GM23338 (cell line): ENCODE results near the gene E2F3. TPM values are rescaled to one million over a fixed set of nuclear protein-coding genes. Genes with fewer than 3 reads are reported as not detected.

ENCODE experiments used
- ATAC-seq: fragments of 200-7000 bp; cut with Tn5 transposase; 3 replicates; pipeline ENCODE4 v1.9.1; 2020
- DNase-seq: peaks from one replicate; pipeline ENCODE4 v3.0.0-alpha.2; 2015; ENCODE audit warnings: low spot score
- H2AFZ ChIP-seq: fragments of 200-600 bp; sonication (generic); 2 replicates; pipeline ENCODE4 v1.8.0; 2016; ENCODE audit warnings: antibody characterized with exemption, mild to moderate bottlenecking, moderate library complexity
- H3F3A ChIP-seq: fragments of 200-600 bp; sonication (generic); replicated peaks from 2 replicates; pipeline ENCODE4 v1.8.0; 2017; ENCODE audit warnings: antibody characterized with exemption, mixed run types, low read depth
- H3K27ac ChIP-seq: fragments of 200-600 bp; sonication (generic); 2 replicates; pipeline ENCODE4 v1.6.1; 2016; ENCODE audit warnings: low read depth
- H3K27me3 ChIP-seq: fragments of 200-600 bp; sonication (generic); 2 replicates; pipeline ENCODE4 v1.8.0; 2016; ENCODE audit warnings: mild to moderate bottlenecking, mixed run types, moderate library complexity; ENCODE audit not compliant: insufficient read depth
- H3K36me3 ChIP-seq: fragments of 200-600 bp; sonication (generic); 2 replicates; pipeline ENCODE4 v1.8.0; 2016; ENCODE audit warnings: mild to moderate bottlenecking; ENCODE audit not compliant: insufficient read depth
- H3K4me1 ChIP-seq: fragments of 200-600 bp; sonication (generic); 2 replicates; pipeline ENCODE4 v1.8.0; 2016; ENCODE audit warnings: mild to moderate bottlenecking, moderate library complexity; ENCODE audit not compliant: insufficient read depth
- H3K4me2 ChIP-seq: fragments of 200-600 bp; sonication (generic); 2 replicates; pipeline ENCODE4 v1.7.1; 2017; ENCODE audit warnings: mixed run types
- H3K4me3 ChIP-seq: fragments of 200-600 bp; sonication (generic); 2 replicates; pipeline ENCODE4 v1.6.1; 2016; ENCODE audit warnings: mixed run types
- H3K79me2 ChIP-seq: fragments of 200-600 bp; sonication (generic); replicated peaks from 2 replicates; pipeline ENCODE4 v1.8.0; 2017; ENCODE audit warnings: mild to moderate bottlenecking; ENCODE audit not compliant: insufficient read depth
- H3K9me2 ChIP-seq: fragments of 200-600 bp; sonication (generic); 2 replicates; pipeline ENCODE4 v1.8.0; 2017; ENCODE audit not compliant: insufficient read depth
- H4K20me1 ChIP-seq: fragments of 200-600 bp; sonication (generic); replicated peaks from 2 replicates; pipeline ENCODE4 v1.8.0; 2017; ENCODE audit warnings: mild to moderate bottlenecking; ENCODE audit not compliant: insufficient read depth
- H3K27ac Mint-ChIP-seq: 2 replicates; pipeline ENCODE4 v1.8.0; 2020; ENCODE audit warnings: inconsistent platforms, mild to moderate bottlenecking, moderate library complexity, mixed read lengths
- H3K27me3 Mint-ChIP-seq: 3 replicates; pipeline ENCODE4 v1.8.0; 2022; ENCODE audit warnings: low read depth, mild to moderate bottlenecking, moderate library complexity, mixed read lengths, inconsistent platforms; ENCODE audit not compliant: insufficient read depth, poor library complexity
- H3K36me3 Mint-ChIP-seq: 3 replicates; pipeline ENCODE4 v1.8.0; 2021; ENCODE audit warnings: low read depth, mild to moderate bottlenecking, inconsistent platforms, moderate library complexity, mixed read lengths
- H3K4me1 Mint-ChIP-seq: 3 replicates; pipeline ENCODE4 v1.8.0; 2020; ENCODE audit warnings: mild to moderate bottlenecking, inconsistent platforms, mixed read lengths
- H3K4me3 Mint-ChIP-seq: 3 replicates; pipeline ENCODE4 v1.8.0; 2021; ENCODE audit warnings: moderate library complexity, mild to moderate bottlenecking, inconsistent platforms, mixed read lengths
- H3K9me3 Mint-ChIP-seq: 3 replicates; pipeline ENCODE4 v1.8.0; 2020; ENCODE audit warnings: moderate library complexity, mild to moderate bottlenecking, inconsistent platforms, mixed read lengths
- CREB1 ChIP-seq: fragments of 250-450 bp; sonication (Bioruptor Pico); IDR thresholded peaks from 2 replicates; pipeline ENCODE4 v1.5.0; 2020; ENCODE audit warnings: low read depth, mild to moderate bottlenecking, moderate library complexity
- EZH2 ChIP-seq: fragments of 200-600 bp; sonication (generic); IDR thresholded peaks from one replicate; pipeline ENCODE4 v1.8.0; 2017; ENCODE audit warnings: antibody characterized with exemption, mild to moderate bottlenecking, low read depth; ENCODE audit not compliant: unreplicated experiment
- EZH2phosphoT487 ChIP-seq: fragments of 200-600 bp; sonication (generic); IDR thresholded peaks from one replicate; pipeline ENCODE4 v1.8.1; 2018; ENCODE audit warnings: antibody characterized with exemption; ENCODE audit not compliant: unreplicated experiment
- JUNB ChIP-seq: IDR thresholded peaks from one replicate; pipeline ENCODE4 v1.6.1; 2016; ENCODE audit warnings: antibody characterized with exemption; ENCODE audit not compliant: unreplicated experiment
- POLR2AphosphoS5 ChIP-seq: IDR thresholded peaks from 2 replicates; pipeline ENCODE4 v1.6.1; 2016; ENCODE audit warnings: antibody characterized with exemption, low read depth
- REST ChIP-seq: IDR thresholded peaks from one replicate; pipeline ENCODE4 v1.6.1; 2018; ENCODE audit warnings: antibody characterized with exemption; ENCODE audit not compliant: unreplicated experiment
- STAT1 ChIP-seq: IDR thresholded peaks from one replicate; pipeline ENCODE4 v1.6.1; 2016; ENCODE audit warnings: antibody characterized with exemption; ENCODE audit not compliant: unreplicated experiment
- ZNF114 ChIP-seq: fragments of 250-450 bp; sonication (Bioruptor Pico); IDR thresholded peaks from 2 replicates; pipeline ENCODE4 v1.5.0; 2020; ENCODE audit warnings: mild to moderate bottlenecking, moderate library complexity
- ZNF331 ChIP-seq: fragments of 250-450 bp; sonication (Bioruptor Pico); IDR thresholded peaks from 2 replicates; pipeline ENCODE4 v1.5.0; 2020; ENCODE audit warnings: low read depth, mild to moderate bottlenecking, moderate library complexity
- ZNF462 ChIP-seq: fragments of 250-450 bp; sonication (Bioruptor Pico); IDR thresholded peaks from 2 replicates; pipeline ENCODE4 v1.5.0; 2020; ENCODE audit warnings: mild to moderate bottlenecking, moderate library complexity
- polyA plus RNA-seq: library from polyadenylated mRNA; unstranded; fragments of >200 nt; fragmentation: Nextera tagmentation; extraction: Ambion mirVana; gene quantifications from 2 replicates; pipeline ENCODE4 v1.2.1, GENCODE V29; 2016
- total RNA-seq: library from RNA; depleted of rRNA; stranded (reverse); fragments of >200 nt; shearing (Covaris generic); gene quantifications from 2 replicates; pipeline ENCODE4 v1.2.3, GENCODE V29; 2014
- TF ChIP-seq, protein P1 (sequence below): IDR thresholded peaks from 2 replicates; pipeline ENCODE4 v1.6.1; 2016; ENCODE audit warnings: antibody characterized with exemption
- TF ChIP-seq, protein P2 (sequence below), 2 experiments: fragments of 200-600 bp in 1 of 2; sonication (generic) in 1 of 2; conservative IDR thresholded peaks; 2 replicates each; pipeline versions ENCODE4 v1.5.1 to v1.6.1; 2016 to 2017; ENCODE audit warnings: antibody characterized with exemption in 2 of 2, low read depth in 2 of 2, mild to moderate bottlenecking in 2 of 2, moderate library complexity in 1 of 2

The E2F3 gene
- total and polyA plus RNA-seq, 2 experiments from 2014 or later = 27.2 to 33.5 TPM

DNA sequence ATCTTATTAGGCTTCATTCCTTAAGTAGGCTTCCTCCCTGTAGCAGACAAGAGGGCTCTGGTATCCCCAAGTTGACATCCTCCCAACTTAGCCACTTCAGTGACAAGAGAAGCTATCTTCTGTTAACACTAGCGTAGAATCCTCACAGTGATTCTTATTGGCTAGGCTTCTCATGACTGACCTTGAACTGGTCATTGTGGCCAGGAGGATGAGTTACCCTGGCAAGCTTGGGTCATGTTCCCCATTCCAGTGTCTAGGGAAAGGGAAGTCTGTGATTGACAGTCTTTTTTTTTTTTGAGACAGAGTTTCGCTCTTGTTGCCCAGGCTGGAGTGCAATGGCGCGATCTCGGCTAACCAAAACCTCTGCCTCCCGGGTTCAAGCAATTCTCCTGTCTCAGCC, 139.7 kb downstream of the E2F3 start (continued):
- TF ChIP-seq REST (no peak), STAT1 (no peak), JUNB (no peak), ZNF114 (CRISPR knock-in tag) (no peak), POLR2AphosphoS5 (no peak), ZNF331 (CRISPR knock-in tag) (no peak), CREB1 (CRISPR knock-in tag) (no peak)
- TF ChIP-seq, protein P1, sequence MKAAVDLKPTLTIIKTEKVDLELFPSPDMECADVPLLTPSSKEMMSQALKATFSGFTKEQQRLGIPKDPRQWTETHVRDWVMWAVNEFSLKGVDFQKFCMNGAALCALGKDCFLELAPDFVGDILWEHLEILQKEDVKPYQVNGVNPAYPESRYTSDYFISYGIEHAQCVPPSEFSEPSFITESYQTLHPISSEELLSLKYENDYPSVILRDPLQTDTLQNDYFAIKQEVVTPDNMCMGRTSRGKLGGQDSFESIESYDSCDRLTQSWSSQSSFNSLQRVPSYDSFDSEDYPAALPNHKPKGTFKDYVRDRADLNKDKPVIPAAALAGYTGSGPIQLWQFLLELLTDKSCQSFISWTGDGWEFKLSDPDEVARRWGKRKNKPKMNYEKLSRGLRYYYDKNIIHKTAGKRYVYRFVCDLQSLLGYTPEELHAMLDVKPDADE = no peak

- no peaks in the 10 kb centered on the region for H3K9me3 Mint-ChIP-seq
- Histone ChIP-seq H2AFZ (no peak overlapping the region), H4K20me1 (peaks cover 12% of the 10 kb centered on the region), H3F3A (no peaks in the 10 kb centered on the region), H3K27me3 (no peaks in the 10 kb centered on the region), H3K4me2 (no peak overlapping the region), H3K36me3 (no peaks in the 10 kb centered on the region; the same call in 1 of the 2 replicates), H3K4me3 (no peak overlapping the region), H3K79me2 (peaks cover 58% of the 10 kb centered on the region), H3K27ac (no peak overlapping the region), H3K4me1 (no peaks in the 10 kb centered on the region; the same call in 1 of the 2 replicates), H3K9me2 (no peaks in the 10 kb centered on the region)
- DNase-seq (no peak), ATAC-seq (no peak)
- H3K27me3 Mint-ChIP-seq = peaks cover 2% of the 10 kb centered on the region
- no peaks in the 10 kb centered on the region for H3K4me1 Mint-ChIP-seq
- no peak overlapping the region for H3K4me3 Mint-ChIP-seq
- no peak overlapping the region for H3K27ac Mint-ChIP-seq
- H3K36me3 Mint-ChIP-seq = peaks cover 31% of the 10 kb centered on the region; the same call in 2 of the 3 replicates
- TF ChIP-seq EZH2 (no peak), ZNF114 (CRISPR knock-in tag) (no peak), EZH2phosphoT487 (no peak), CREB1 (CRISPR knock-in tag) (no peak), ZNF462 (CRISPR knock-in tag) (no peak), STAT1 (no peak)
- TF ChIP-seq, protein P2, sequence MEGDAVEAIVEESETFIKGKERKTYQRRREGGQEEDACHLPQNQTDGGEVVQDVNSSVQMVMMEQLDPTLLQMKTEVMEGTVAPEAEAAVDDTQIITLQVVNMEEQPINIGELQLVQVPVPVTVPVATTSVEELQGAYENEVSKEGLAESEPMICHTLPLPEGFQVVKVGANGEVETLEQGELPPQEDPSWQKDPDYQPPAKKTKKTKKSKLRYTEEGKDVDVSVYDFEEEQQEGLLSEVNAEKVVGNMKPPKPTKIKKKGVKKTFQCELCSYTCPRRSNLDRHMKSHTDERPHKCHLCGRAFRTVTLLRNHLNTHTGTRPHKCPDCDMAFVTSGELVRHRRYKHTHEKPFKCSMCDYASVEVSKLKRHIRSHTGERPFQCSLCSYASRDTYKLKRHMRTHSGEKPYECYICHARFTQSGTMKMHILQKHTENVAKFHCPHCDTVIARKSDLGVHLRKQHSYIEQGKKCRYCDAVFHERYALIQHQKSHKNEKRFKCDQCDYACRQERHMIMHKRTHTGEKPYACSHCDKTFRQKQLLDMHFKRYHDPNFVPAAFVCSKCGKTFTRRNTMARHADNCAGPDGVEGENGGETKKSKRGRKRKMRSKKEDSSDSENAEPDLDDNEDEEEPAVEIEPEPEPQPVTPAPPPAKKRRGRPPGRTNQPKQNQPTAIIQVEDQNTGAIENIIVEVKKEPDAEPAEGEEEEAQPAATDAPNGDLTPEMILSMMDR (conservative IDR thresholded peaks at IDR 0.05; ENCODE audit: low read depth in 2 of 2) = no peak
Measured at GRCh38 chr6:20542927-20543602, 141.4 kb downstream of the E2F3 start.
